SK-N-SH (cell line): ENCODE measurements around the gene SEPTIN10. TPM values are rescaled to one million over a fixed set of nuclear protein-coding genes. Genes with fewer than 3 reads are reported as not detected.

Source experiments
- CTCF ChIA-PET: fragments of 300-600, 350-600 bp; formaldehyde crosslinking; extraction: SDS; loops from one replicate; lab custom pipeline; 2021; lab: Yijun Ruan, JAX
- POLR2A ChIA-PET: fragments of 350-600 bp; sonication (Branson Sonifier 250); formaldehyde crosslinking; extraction: SDS; loops from one replicate; lab custom pipeline; 2020; ENCODE audit warnings: antibody characterized with exemption, inconsistent platforms; lab: Yijun Ruan, JAX
- DNase-seq: peaks from one replicate; pipeline ENCODE4 v3.0.0; 2012
- H2AFZ ChIP-seq: fragments of 200-600 bp; sonication (generic); 2 replicates; pipeline ENCODE4 v1.8.1; 2016; ENCODE audit warnings: antibody characterized with exemption, mild to moderate bottlenecking, low read depth
- H3F3A ChIP-seq: fragments of 200-600 bp; sonication (generic); replicated peaks from 2 replicates; pipeline ENCODE3; 2016; ENCODE audit warnings: antibody characterized with exemption, mild to moderate bottlenecking; ENCODE audit not compliant: insufficient read depth
- H3K27ac ChIP-seq, 2 experiments: fragments of 200-500 bp in 1 of 2; fragments of 200-600 bp in 1 of 2; sonication (Bioruptor generic) in 1 of 2; sonication (generic), shearing (Covaris generic) in 1 of 2; 2 replicates each; pipeline versions ENCODE4 v1.5.1 to v1.6.1; 2014 to 2016; ENCODE audit warnings: low read depth in 2 of 2, inconsistent platforms in 1 of 2, low read length in 1 of 2, mild to moderate bottlenecking in 1 of 2, mixed read lengths in 1 of 2
- H3K27me3 ChIP-seq: fragments of 200-600 bp; sonication (generic), shearing (Covaris generic); 2 replicates; pipeline ENCODE4 v1.6.1; 2016; ENCODE audit warnings: mixed run types; ENCODE audit not compliant: insufficient read depth
- H3K36me3 ChIP-seq, 2 experiments: fragments of 200-500 bp in 1 of 2; fragments of 200-600 bp in 1 of 2; sonication (Bioruptor generic) in 1 of 2; sonication (generic) in 1 of 2; replicated peaks in 1 of 2; 2 replicates each; pipeline versions ENCODE3 to v1.5.1; 2014 to 2016; ENCODE audit warnings: low read length in 1 of 2, mild to moderate bottlenecking in 1 of 2; ENCODE audit not compliant: insufficient read depth in 2 of 2, control insufficient read depth in 1 of 2
- H3K4me1 ChIP-seq, 2 experiments: fragments of 200-500 bp in 1 of 2; fragments of 200-600 bp in 1 of 2; sonication (Bioruptor generic) in 1 of 2; sonication (generic), shearing (Covaris generic) in 1 of 2; 2 replicates each; pipeline versions ENCODE4 v1.5.1 to v1.6.1; 2014 to 2016; ENCODE audit warnings: low read depth in 1 of 2, low read length in 1 of 2, mixed run types in 1 of 2; ENCODE audit not compliant: insufficient read depth in 2 of 2, control insufficient read depth in 1 of 2
- H3K4me2 ChIP-seq: fragments of 200-600 bp; sonication (generic), shearing (Covaris generic); 2 replicates; pipeline ENCODE4 v1.6.1; 2017; ENCODE audit warnings: mixed run types
- H3K4me3 ChIP-seq, 2 experiments: fragments of 200-500 bp in 1 of 2; fragments of 200-600 bp in 1 of 2; sonication (Bioruptor generic) in 1 of 2; sonication (generic), shearing (Covaris generic) in 1 of 2; 2 replicates each; pipeline versions ENCODE4 v1.5.1 to v1.8.1; 2014 to 2016; ENCODE audit warnings: low read depth in 2 of 2, inconsistent platforms in 1 of 2, low read length in 1 of 2, mild to moderate bottlenecking in 1 of 2, mixed read lengths in 1 of 2, moderate library complexity in 1 of 2
- H3K79me2 ChIP-seq: fragments of 200-600 bp; sonication (generic); 2 replicates; pipeline ENCODE4 v1.8.1; 2017; ENCODE audit warnings: mild to moderate bottlenecking; ENCODE audit not compliant: insufficient read depth
- H3K9ac ChIP-seq: fragments of 200-600 bp; sonication (generic); 2 replicates; pipeline ENCODE4 v1.6.1; 2017; ENCODE audit warnings: mixed run types
- H3K9me2 ChIP-seq: fragments of 200-600 bp; sonication (generic); 2 replicates; pipeline ENCODE4 v1.6.1; 2017; ENCODE audit warnings: mixed run types
- H3K9me3 ChIP-seq: fragments of 200-600 bp; sonication (generic); 2 replicates; pipeline ENCODE4 v1.6.1; 2017; ENCODE audit warnings: mixed run types, mild to moderate bottlenecking, moderate library complexity
- H4K20me1 ChIP-seq: fragments of 200-600 bp; sonication (generic); 2 replicates; pipeline ENCODE4 v1.6.1; 2017; ENCODE audit warnings: mild to moderate bottlenecking, mixed run types; ENCODE audit not compliant: insufficient read depth
- CHD2 ChIP-seq: fragments of 150-350 bp; IDR thresholded peaks from 2 replicates; pipeline ENCODE4 v1.6.1; 2018; ENCODE audit warnings: low read length; ENCODE audit not compliant: partially characterized antibody
- CTCF ChIP-seq: fragments of 200-600 bp; sonication (generic); IDR thresholded peaks from 2 replicates; pipeline ENCODE4 v1.6.1; 2017; ENCODE audit warnings: antibody characterized with exemption, mild to moderate bottlenecking, moderate library complexity
- ELF1 ChIP-seq: IDR thresholded peaks from 2 replicates; pipeline ENCODE4 v1.4.0; 2012
- EZH2phosphoT487 ChIP-seq: fragments of 200-600 bp; sonication (generic); IDR thresholded peaks from 2 replicates; pipeline ENCODE4 v1.6.1; 2017; ENCODE audit warnings: low read depth, mixed run types, mild to moderate bottlenecking, antibody characterized with exemption, moderate library complexity, borderline replicate concordance
- FOXM1 ChIP-seq: IDR thresholded peaks from 2 replicates; pipeline ENCODE4 v1.4.0; 2012; ENCODE audit warnings: low read depth, mild to moderate bottlenecking
- GABPA ChIP-seq: IDR thresholded peaks from 2 replicates; pipeline ENCODE4 v1.4.0; 2012; ENCODE audit warnings: low read depth, mild to moderate bottlenecking
- MAX ChIP-seq: IDR thresholded peaks from 2 replicates; pipeline ENCODE4 v1.4.0; 2012; ENCODE audit warnings: low read depth
- MXI1 ChIP-seq: IDR thresholded peaks from 2 replicates; pipeline ENCODE4 v1.6.1; 2012; ENCODE audit warnings: mild to moderate bottlenecking, low read depth, low read length, improper control_type of control experiment
- PBX3 ChIP-seq: IDR thresholded peaks from 2 replicates; pipeline ENCODE4; 2012
- RCOR1 ChIP-seq: fragments of 150-350 bp; IDR thresholded peaks from 2 replicates; pipeline ENCODE4 v1.6.1; 2017; ENCODE audit warnings: antibody characterized with exemption, low read length
- RFX5 ChIP-seq: IDR thresholded peaks from 2 replicates; pipeline ENCODE4 v1.6.1; 2012; ENCODE audit warnings: mild to moderate bottlenecking, improper control_type of control experiment, low read length
- RXRA ChIP-seq: IDR thresholded peaks from 2 replicates; pipeline ENCODE4 v1.4.0; 2012; ENCODE audit warnings: low read depth, mild to moderate bottlenecking, borderline replicate concordance
- TCF12 ChIP-seq: IDR thresholded peaks from 2 replicates; pipeline ENCODE4 v1.4.0; 2012
- USF1 ChIP-seq: IDR thresholded peaks from 2 replicates; pipeline ENCODE4 v1.4.0; 2012; ENCODE audit warnings: low read depth, borderline replicate concordance
- WGBS: methylation state at CpG from one replicate; pipeline ENCODE4 v1.1.6; 2017; ENCODE audit warnings: low lambda C conversion rate; 5-methylcytosine and 5-hydroxymethylcytosine counted together
- polyA plus RNA-seq, 3 experiments: library from polyadenylated mRNA; depleted of rRNA; stranded (reverse); fragments of >200 nt; gene quantifications; 2 replicates each; pipeline ENCODE4 v1.2.3, GENCODE V29; 2012

Gene SEPTIN10
- polyA plus RNA-seq, 1 of the 3 experiments (the other 2 are of a cell fraction) = 46.5 TPM

GRCh38 chr2:109654326-109655050 lies 40.7 kb upstream of the SEPTIN10 start:
- no peak overlapping the region for H3K4me2 ChIP-seq
- H3F3A ChIP-seq = no peaks in the 10 kb centered on the region
- no peak overlapping the region for H3K27ac ChIP-seq
- POLR2A ChIA-PET = no interaction called here
- CTCF ChIA-PET = interaction anchor here (0.6 to 1.6 kb wide), 3 partner anchors 81 to 545 kb away, joined by 4 to 5 read pairs (median 4); no protein-coding TSS in a partner anchor
- no peaks in the 10 kb centered on the region for H4K20me1 ChIP-seq
- WGBS = 94% methylated on average over 8 of the region's 8 CpGs
- no peaks in the 10 kb centered on the region for H3K79me2 ChIP-seq
- no peaks in the 10 kb centered on the region for H3K9me3 ChIP-seq
- H3K36me3 ChIP-seq = no peaks in the 10 kb centered on the region
- H3K9ac ChIP-seq = no peak overlapping the region
- no peak overlapping the region for H3K4me3 ChIP-seq
- DNase-seq = no peak
- H3K4me1 ChIP-seq = no peaks in the 10 kb centered on the region; a peak in 1 of 4 replicates
- no peaks in the 10 kb centered on the region for H3K27me3 ChIP-seq
- no peaks in the 10 kb centered on the region for H3K9me2 ChIP-seq
- no peak for TF ChIP-seq TCF12
- no peak for TF ChIP-seq RCOR1
- TF ChIP-seq USF1 = no peak
- no peak for TF ChIP-seq MXI1
- no peak for TF ChIP-seq RFX5
- TF ChIP-seq CTCF = no peak
- TF ChIP-seq ELF1 = no peak
- no peak for TF ChIP-seq CHD2
- no peak for TF ChIP-seq RXRA
- no peak for TF ChIP-seq FOXM1
- TF ChIP-seq MAX = no peak
- TF ChIP-seq, all 33 proteins: peak for 0
- H2AFZ ChIP-seq = no peak overlapping the region

GRCh38 chr2:109649736-109650695 lies 36.2 kb upstream of the SEPTIN10 start:
- TF ChIP-seq EZH2phosphoT487 (no peak), PBX3 (no peak), GABPA (no peak)
- H3K4me1 ChIP-seq = no peaks in the 10 kb centered on the region
- H2AFZ ChIP-seq = no peak overlapping the region
- no peaks in the 10 kb centered on the region for H3K9me3 ChIP-seq
- no peaks in the 10 kb centered on the region for H3K27me3 ChIP-seq
- H3K27ac ChIP-seq = no peak overlapping the region
- no peak overlapping the region for H3K4me2 ChIP-seq
- 76% methylated on average over 14 of the region's 14 CpGs for WGBS
- DNase-seq = no peak
- ChIA-PET CTCF (no interaction called here), POLR2A (no interaction called here)
- H4K20me1 ChIP-seq = no peaks in the 10 kb centered on the region
- no peaks in the 10 kb centered on the region for H3F3A ChIP-seq
- H3K36me3 ChIP-seq = no peaks in the 10 kb centered on the region
- H3K9ac ChIP-seq = no peak overlapping the region
- no peaks in the 10 kb centered on the region for H3K9me2 ChIP-seq
- H3K79me2 ChIP-seq = no peaks in the 10 kb centered on the region
- H3K4me3 ChIP-seq = no peak overlapping the region
